ENCODE measurements around the gene GNS. TPM values are rescaled to one million over a fixed set of nuclear protein-coding genes. Genes with fewer than 3 reads are reported as not detected.
A peak's percentile ranks its signal among the peaks of the same experiment; 100 is the strongest.

Gene GNS
- total RNA-seq, 1 experiment from 2014 or later, result 64.1 TPM

DNA sequence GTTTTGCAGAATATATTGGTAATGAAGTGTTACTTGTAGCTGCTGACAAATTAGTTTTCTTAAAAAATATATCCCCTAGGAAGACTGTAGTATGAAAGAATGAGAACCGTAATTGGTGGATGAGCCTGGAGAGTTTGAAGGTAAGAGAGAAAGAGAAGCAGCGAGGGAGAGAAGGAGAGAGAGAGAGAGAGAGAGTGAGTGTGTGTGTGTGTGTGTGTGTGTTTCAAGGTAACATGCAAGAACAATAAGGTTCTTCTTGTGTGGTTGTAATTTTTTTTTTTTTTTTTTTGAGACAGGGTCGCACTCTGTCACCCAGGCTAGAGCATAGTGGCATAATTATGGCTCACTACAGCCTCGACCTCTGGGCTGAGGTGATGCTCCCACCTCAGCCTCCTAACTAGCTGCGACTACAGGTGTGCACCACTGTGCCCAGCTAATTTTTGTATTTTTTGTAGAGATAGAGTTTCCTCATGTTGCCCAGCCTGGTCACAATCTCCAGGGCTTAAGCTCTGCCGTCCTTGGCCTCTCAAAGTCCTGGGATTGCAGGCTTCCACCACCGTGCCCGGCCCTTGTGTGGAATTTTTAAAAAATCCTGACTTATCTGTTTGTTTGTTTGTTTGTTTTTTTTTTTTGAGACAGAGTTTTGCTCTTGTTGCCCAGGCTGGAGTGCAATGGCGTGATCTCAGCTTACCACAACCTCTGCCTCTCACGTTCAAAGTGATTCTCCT, 75.2 kb downstream of the GNS start:
- no peak for DNase-seq (ENCODE audit: low spot score)
- in situ Hi-C loops (cut with HindIII; ENCODE audit: low sequenced_read_pairs), result loop anchor here (25.0 kb wide), 1 partner anchor 147 kb away; no protein-coding TSS in a partner anchor

DNA sequence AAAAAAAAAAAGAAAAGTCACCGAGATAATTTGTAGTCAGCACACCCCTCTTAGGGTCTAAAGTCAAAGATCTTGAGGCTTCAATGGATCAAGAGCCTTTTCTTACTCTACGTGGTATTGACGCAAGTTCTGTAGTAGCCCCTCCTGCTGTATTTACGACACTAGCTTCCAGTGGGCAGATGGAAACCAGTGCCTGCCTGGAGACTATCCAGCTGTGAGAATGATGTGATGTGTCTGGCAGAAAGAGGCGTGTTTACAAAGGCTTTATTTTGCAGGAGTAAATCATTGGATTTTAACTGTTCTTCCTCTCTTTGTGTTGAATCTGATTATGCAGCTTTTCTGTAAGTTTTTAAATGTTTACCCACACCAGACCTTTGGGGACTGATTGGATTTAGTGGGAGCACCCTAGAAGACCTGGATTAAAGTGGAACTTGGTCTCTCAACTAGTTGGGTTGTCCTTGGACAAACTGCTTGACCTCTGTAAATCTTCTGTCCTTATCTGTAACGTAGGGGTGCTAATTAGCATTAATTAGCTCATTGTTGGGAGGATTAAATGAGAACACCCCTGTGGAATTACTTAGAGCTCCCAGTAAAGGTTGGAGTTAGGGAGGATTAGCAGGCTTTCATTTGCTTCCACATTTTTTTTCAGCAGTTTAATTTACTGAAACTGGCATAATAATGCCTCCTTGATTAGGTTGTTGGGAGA, 76.5 kb downstream of the GNS start:
- peak; percentile 29 for DNase-seq (ENCODE audit: low spot score)
- in situ Hi-C loops (cut with HindIII; ENCODE audit: low sequenced_read_pairs), result loop anchor here (25.0 kb wide), 1 partner anchor 145 kb away; no protein-coding TSS in a partner anchor

- DNase-seq (ENCODE audit: low spot score), result peak; percentile 14
- in situ Hi-C loops (cut with HindIII; ENCODE audit: low sequenced_read_pairs), result loop anchor here (25.0 kb wide), 1 partner anchor 144 kb away; no protein-coding TSS in a partner anchor
Observed at GRCh38 chr12:64681200-64682052, 77.8 kb downstream of the GNS start.

DNA sequence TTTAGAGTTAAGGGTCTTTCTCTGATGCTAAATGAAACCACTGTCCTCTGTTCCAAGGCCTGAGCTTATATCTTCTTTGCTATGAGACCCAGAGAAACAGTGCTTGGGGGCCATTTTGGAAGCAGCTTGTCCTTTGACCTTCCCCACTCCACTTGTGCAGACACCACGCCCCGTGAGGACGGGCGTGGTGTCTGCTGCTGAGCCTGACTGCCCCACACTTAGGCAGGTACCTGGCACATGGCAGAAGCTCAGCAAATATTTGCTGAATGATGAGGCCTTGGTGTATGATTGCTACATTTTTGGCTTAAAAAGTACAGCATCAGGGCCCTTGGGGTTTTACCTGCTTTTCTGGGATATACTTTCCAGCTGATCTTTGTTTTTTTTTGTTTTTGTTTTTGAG, 79.0 kb downstream of the GNS start:
- DNase-seq (ENCODE audit: low spot score), result no peak
- in situ Hi-C loops (cut with HindIII; ENCODE audit: low sequenced_read_pairs), result loop anchor here (25.0 kb wide), 1 partner anchor 143 kb away; no protein-coding TSS in a partner anchor

- in situ Hi-C loops (cut with HindIII; ENCODE audit: low sequenced_read_pairs), result loop anchor here (25.0 kb wide), 1 partner anchor 142 kb away; no protein-coding TSS in a partner anchor
Observed at GRCh38 chr12:64679487-64680001, 79.7 kb downstream of the GNS start.

DNA sequence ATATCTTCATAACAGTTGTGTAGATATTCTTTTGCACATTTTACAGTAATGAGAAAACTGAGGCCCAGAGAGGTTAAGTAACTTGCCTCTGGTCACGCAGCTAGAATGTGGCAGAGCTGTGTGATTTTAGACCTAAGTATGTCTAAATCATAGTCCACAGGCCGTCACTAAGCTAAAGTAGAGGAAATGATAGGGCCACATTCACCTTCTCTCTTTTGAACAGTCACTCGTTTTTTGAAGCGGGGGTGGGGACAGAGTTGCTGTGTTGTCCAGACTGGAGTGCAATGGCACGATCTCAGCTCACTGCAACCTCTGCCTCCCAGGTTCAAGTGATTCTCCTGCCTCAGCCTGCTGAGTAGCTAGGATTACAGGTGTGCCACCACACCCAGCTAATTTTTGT, 80.4 kb downstream of the GNS start:
- in situ Hi-C loops (cut with HindIII; ENCODE audit: low sequenced_read_pairs), result loop anchor here (25.0 kb wide), 1 partner anchor 142 kb away; no protein-coding TSS in a partner anchor
- no peak for DNase-seq (ENCODE audit: low spot score)

More at GRCh38 chr12:64679487-64680001, 79.7 kb downstream of the GNS start:
- peak; percentile 57 for DNase-seq (ENCODE audit: low spot score)

DNA sequence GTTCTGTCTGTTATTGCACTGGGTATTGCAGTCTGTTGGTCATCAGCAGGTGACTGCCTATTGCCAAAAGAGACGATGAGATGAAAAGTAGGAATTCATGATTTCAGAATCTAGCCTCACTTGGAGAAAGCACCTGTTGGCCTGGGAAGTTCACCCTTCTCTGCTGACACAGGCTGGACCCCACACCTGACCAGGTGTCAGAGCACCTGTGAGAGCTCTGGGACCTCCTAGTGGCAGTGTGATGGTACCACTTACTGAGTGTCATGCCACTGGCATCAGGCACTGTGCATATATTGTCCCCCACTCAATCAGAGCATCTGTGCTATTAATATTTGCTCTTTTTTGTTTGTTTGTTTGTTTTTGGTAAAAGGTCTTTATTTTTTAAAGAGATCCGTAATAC, 81.0 kb downstream of the GNS start:
- no peak for DNase-seq (ENCODE audit: low spot score)

DNA sequence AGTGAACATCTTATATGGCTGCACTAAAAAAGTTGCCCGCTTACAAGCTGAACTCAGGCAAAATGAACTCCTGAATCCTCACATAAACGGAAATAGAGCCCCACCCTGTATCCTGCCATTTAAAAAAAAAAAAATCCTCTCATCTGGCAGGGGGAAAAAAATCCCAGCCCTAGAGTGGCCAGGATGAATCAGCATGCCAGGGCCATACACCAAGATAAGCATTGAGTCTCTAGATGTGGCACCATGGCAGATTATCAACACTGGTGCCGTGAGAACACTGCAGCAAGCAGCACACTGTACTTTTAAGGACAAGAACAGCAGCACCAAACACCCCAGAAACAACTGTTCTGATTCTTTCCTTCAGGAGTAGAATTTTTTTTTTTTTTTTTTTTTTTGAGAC, 83.4 kb downstream of the GNS start:
- in situ Hi-C loops (cut with HindIII; ENCODE audit: low sequenced_read_pairs), result loop anchor here (25.0 kb wide), 1 partner anchor 138 kb away; no protein-coding TSS in a partner anchor
- no peak for DNase-seq (ENCODE audit: low spot score)

More for the DNA sequence above, 81.0 kb downstream of the GNS start:
- in situ Hi-C loops (cut with HindIII; ENCODE audit: low sequenced_read_pairs), result loop anchor here (25.0 kb wide), 1 partner anchor 141 kb away; no protein-coding TSS in a partner anchor

DNA sequence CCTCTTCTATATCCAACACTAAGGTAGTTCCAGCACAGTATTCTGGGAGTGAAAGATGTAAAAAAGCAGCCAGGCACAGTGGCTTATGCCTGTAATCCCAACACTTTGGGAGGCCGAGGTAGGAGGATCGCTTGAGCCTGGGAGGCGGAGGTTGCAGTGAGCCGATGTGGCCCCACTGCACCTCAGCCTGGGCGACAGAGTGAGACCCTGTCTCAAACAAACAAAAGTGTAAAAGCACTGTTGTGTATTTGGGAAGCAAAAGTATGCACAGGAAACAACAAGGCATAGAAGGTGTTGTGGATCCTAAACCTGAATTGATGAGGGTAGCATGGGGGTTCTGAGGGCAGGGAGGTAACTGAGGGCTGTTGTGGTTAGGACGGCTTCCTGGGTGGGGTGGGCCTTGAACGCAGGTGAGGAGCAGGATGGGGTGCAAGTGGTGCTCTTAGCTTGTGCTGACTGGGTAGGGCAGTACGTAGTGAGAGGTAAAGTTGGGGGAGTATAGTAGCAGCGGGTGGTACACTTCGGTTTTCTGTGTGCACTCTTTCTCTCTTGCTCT, 84.8 kb downstream of the GNS start:
- in situ Hi-C loops (cut with HindIII; ENCODE audit: low sequenced_read_pairs), result no loop called here
- no peak for DNase-seq (ENCODE audit: low spot score)

DNA sequence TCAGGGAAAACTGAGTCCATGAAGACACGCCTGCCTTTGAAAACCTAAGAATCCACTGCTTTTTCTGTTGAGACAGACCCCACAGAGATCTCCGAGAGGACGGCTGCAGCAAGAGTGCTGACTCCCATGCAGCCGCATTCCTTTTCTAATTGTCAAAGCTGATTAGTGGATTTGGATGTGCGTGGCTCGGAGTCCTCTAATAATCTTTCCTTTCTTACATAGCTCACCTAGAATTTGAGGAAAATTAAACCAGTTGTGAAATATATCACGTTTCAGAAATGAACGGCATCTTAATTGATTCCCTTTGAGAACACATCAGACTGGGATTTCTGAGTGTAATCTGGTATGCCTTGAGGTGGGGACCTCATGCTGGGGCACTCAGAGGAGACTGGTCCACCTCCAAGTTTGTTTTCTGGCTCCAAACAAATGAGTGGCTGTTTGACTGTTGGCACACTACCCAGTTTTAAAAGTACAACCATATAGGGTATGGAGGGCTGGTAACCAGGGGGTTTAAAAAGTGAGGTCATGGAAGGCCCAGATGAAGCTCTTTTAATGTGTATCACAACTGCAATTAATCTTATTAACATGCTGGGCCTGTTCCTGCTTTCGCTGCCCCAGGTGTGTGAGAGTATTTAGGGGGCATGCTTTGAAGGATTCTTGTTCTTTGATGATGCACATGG, 85.6 kb downstream of the GNS start:
- in situ Hi-C loops (cut with HindIII; ENCODE audit: low sequenced_read_pairs), result no loop called here
- no peak for DNase-seq (ENCODE audit: low spot score)

GRCh38 chr12:64672925-64673409, 86.2 kb downstream of the GNS start:
- in situ Hi-C loops (cut with HindIII; ENCODE audit: low sequenced_read_pairs), result no loop called here
- DNase-seq (ENCODE audit: low spot score), result no peak

DNA sequence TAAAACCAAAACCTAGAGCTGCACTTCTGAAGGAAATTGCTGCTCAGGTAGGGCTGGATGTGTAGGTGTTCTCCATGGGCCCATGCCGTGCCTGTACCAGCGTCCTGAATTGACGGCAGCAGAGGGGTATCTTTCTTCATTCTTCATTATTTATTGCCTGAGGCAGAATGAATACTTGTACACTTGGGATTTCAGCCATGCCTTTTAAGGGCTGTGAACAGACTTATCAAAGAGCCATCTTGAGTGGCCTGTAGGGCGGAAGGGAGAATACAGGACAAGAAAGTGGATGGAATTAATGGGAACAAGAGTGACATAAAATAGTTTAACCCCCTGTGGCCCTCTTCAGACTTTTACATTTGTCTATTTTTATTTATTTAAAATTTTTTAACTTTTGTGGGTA, 87.5 kb downstream of the GNS start:
- in situ Hi-C loops (cut with HindIII; ENCODE audit: low sequenced_read_pairs), result no loop called here
- DNase-seq (ENCODE audit: low spot score), result no peak

DNA sequence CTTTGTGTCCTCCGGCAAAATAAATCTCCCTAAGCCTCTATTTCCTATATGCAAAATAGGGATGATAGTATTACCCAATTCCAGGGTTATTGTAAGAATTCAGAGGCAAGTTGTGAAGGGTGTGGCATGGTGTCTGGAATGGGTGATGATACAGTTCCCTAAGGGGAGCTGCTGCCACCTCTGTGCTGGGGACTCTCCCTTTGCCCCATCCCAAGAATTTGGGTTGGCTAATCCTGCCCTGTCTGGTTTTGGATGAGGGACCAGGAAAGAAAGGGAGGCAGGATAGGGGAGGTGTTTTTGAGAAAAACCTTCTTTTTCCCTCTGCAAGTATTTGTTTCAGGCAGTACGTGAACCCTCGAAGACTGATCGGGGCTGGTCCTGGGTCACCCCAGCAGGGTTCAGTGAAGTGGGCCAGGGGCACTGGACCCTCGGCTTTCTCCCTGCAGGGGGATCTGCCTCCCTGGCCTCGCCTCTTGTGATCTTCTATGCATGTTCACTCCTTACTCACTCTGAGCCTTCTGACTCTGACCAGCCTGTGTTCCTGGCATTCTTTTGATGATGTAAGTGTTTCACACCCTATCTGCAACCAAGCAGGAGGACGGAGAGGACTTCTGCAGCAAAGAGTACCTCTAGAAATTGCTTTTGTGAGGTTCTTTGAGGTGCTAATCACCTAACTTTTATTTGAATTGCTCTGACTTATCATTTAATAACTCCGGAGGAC, 88.1 kb downstream of the GNS start:
- in situ Hi-C loops (cut with HindIII; ENCODE audit: low sequenced_read_pairs), result no loop called here
- DNase-seq (ENCODE audit: low spot score), result no peak

GRCh38 chr12:64670019-64670418, 89.2 kb downstream of the GNS start:
- DNase-seq (ENCODE audit: low spot score), result no peak
- in situ Hi-C loops (cut with HindIII; ENCODE audit: low sequenced_read_pairs), result no loop called here

- no peak for DNase-seq (ENCODE audit: low spot score)
- in situ Hi-C loops (cut with HindIII; ENCODE audit: low sequenced_read_pairs), result no loop called here
Observed at GRCh38 chr12:64669270-64669842, 89.8 kb downstream of the GNS start.

DNA sequence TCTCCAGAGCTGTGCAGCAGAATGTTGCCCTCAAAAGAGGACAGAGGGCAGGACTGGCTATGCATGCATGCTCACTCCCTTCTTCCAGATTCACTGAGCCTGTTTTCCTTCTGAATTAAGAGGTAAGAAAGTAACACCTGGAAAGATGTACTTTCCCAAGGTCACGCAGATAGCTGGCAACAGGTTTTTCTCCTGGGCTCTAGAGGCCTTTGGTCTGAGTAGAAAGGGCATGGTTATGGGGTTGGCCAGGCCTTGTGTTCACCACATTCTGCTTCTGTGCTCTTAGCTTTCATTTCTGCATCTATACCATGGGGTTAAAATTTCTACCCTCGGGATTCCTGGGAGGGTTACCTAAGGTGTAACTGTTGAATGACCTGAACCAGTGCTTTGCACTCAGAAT, 91.4 kb downstream of the GNS start:
- no peak for DNase-seq (ENCODE audit: low spot score)
- in situ Hi-C loops (cut with HindIII; ENCODE audit: low sequenced_read_pairs), result no loop called here

All from G401 (cell line).